Karpas-422 (cell line): ENCODE measurements around the gene PRELID3B. TPM values are rescaled to one million over a fixed set of nuclear protein-coding genes. Genes with fewer than 3 reads are reported as not detected.

Experiments
- DNase-seq: peaks from one replicate; pipeline ENCODE4 v3.0.0-alpha.2; 2015
- H2AFZ ChIP-seq: fragments of 200-600 bp; sonication (generic); 2 replicates; pipeline ENCODE4 v1.6.1; 2014; ENCODE audit warnings: antibody characterized with exemption, low read length, mixed read lengths
- H3K27ac ChIP-seq: fragments of 200-600 bp; sonication (generic); 2 replicates; pipeline ENCODE4 v1.5.1; 2014; ENCODE audit warnings: mild to moderate bottlenecking, low read length, moderate library complexity
- H3K27me3 ChIP-seq: fragments of 200-600 bp; sonication (generic); 2 replicates; pipeline ENCODE4 v1.6.1; 2014; ENCODE audit warnings: low read length, mixed read lengths
- H3K36me3 ChIP-seq: fragments of 200-600 bp; sonication (generic); 2 replicates; pipeline ENCODE4 v1.6.1; 2014; ENCODE audit warnings: low read length, mixed read lengths; ENCODE audit not compliant: insufficient read depth
- H3K4me1 ChIP-seq: fragments of 200-600 bp; sonication (generic); 2 replicates; pipeline ENCODE4 v1.6.1; 2014; ENCODE audit warnings: mild to moderate bottlenecking, low read length, mixed read lengths
- H3K4me2 ChIP-seq: fragments of 200-600 bp; sonication (generic); 2 replicates; pipeline ENCODE4 v1.6.1; 2014; ENCODE audit warnings: low read length, low read depth, mild to moderate bottlenecking; ENCODE audit not compliant: poor library complexity, severe bottlenecking
- H3K4me3 ChIP-seq: fragments of 200-600 bp; sonication (generic); 2 replicates; pipeline ENCODE4 v1.5.1; 2014; ENCODE audit warnings: mild to moderate bottlenecking, antibody characterized with exemption, low read length, mixed read lengths
- H3K79me2 ChIP-seq: fragments of 200-600 bp; sonication (generic); 2 replicates; pipeline ENCODE4 v1.6.1; 2014; ENCODE audit warnings: mild to moderate bottlenecking, low read length, mixed read lengths
- H3K9ac ChIP-seq: fragments of 200-600 bp; sonication (generic); 2 replicates; pipeline ENCODE4 v1.6.0; 2014; ENCODE audit warnings: low read length
- H3K9me2 ChIP-seq: fragments of 200-600 bp; sonication (generic), shearing (Covaris generic); replicated peaks from 2 replicates; pipeline ENCODE4 v1.6.0; 2014; ENCODE audit warnings: mild to moderate bottlenecking, low read length, moderate library complexity; ENCODE audit not compliant: insufficient read depth
- H3K9me3 ChIP-seq: fragments of 300-700, 200-600 bp; sonication (generic); 2 replicates; pipeline ENCODE4 v1.6.1; 2014; ENCODE audit warnings: low read length, mixed read lengths
- H4K20me1 ChIP-seq: fragments of 200-600 bp; sonication (generic); 2 replicates; pipeline ENCODE4 v1.6.1; 2014; ENCODE audit warnings: mild to moderate bottlenecking, antibody characterized with exemption, low read length, low read depth; ENCODE audit not compliant: insufficient read depth
- total RNA-seq: library from RNA; depleted of rRNA; stranded (reverse); fragments of >200 nt; shearing (Covaris generic); gene quantifications from 2 replicates; pipeline ENCODE4 v1.2.3, GENCODE V29; 2014; ENCODE audit warnings: low replicate concordance

The PRELID3B gene
- total RNA-seq, 1 experiment from 2014 or later, result 271 TPM

DNA sequence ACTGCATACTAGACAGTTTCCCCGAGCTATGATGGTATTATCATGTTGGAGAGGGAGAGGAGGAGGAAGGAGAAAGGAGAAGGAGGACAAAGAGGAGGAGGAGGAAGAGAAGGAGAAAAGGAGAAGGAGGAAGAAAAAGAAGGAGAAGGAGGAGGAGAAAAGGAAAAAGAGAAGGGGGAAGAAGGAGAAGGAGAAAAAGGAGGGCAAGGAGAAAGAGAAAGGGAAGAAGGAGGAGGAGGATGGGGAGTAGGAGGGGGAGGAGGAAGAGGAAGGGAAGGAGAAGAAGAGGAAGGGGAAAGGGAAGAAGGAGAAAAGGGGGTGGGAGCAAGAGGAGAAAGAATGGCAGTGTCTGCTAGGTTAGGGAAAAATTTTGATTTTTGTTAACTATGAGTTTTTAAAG, 35.1 kb upstream of the PRELID3B start:
- Histone ChIP-seq H3K4me1 (no peaks in the 10 kb centered on the region), H3K79me2 (no peaks in the 10 kb centered on the region), H3K4me3 (no peak overlapping the region), H3K36me3 (no peaks in the 10 kb centered on the region), H3K9me2 (no peaks in the 10 kb centered on the region), H3K9ac (no peak overlapping the region), H4K20me1 (no peaks in the 10 kb centered on the region), H2AFZ (no peak overlapping the region), H3K9me3 (no peaks in the 10 kb centered on the region), H3K27ac (no peak overlapping the region), H3K27me3 (no peaks in the 10 kb centered on the region), H3K4me2 (no peak overlapping the region)
- no peak for DNase-seq

DNA sequence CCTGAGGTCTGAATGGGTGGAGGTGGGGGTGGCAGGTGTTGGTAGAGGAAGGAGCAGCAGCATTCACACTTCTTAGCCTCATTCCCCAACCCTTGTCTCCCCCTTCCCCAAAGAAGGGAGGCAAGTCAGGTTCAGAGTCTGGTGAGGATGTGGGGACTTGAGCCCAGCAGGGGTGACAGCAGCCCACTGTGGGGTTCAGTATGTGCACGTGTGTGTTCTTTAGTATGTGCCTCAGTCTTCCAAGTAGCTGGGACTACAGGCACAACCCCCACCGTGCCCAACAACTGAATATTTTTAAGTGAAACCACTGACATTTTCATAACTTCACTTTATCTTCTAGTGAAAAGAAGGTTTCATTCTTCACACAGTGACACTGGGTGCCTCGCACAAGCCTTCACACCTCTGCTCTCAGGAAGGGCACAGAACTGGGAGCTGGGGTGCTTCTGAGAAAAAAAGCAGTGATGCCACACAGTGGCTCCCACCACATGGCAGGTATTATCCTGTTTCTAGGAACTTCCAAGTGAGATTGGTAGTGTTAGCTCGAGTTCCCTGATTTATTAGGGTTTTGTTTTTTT, 33.4 kb upstream of the PRELID3B start:
- no peaks in the 10 kb centered on the region for H3K9me3 ChIP-seq
- no peak overlapping the region for H2AFZ ChIP-seq
- H3K4me2 ChIP-seq, result no peak overlapping the region
- H3K4me3 ChIP-seq, result no peak overlapping the region
- no peaks in the 10 kb centered on the region for H4K20me1 ChIP-seq
- H3K9ac ChIP-seq, result no peak overlapping the region
- DNase-seq, result no peak
- H3K4me1 ChIP-seq, result no peaks in the 10 kb centered on the region
- H3K9me2 ChIP-seq, result no peaks in the 10 kb centered on the region
- no peaks in the 10 kb centered on the region for H3K79me2 ChIP-seq
- no peaks in the 10 kb centered on the region for H3K36me3 ChIP-seq
- no peaks in the 10 kb centered on the region for H3K27me3 ChIP-seq
- H3K27ac ChIP-seq, result no peak overlapping the region

- no peak overlapping the region for H3K27ac ChIP-seq
- no peak overlapping the region for H3K4me2 ChIP-seq
These were observed 31.9 kb upstream of the PRELID3B start for GRCh38 chr20:59074456-59074855.

GRCh38 chr20:59073582-59073981, 31.0 kb upstream of the PRELID3B start:
- no peak overlapping the region for H2AFZ ChIP-seq
- H3K4me2 ChIP-seq, result no peak overlapping the region
- H3K4me1 ChIP-seq, result no peaks in the 10 kb centered on the region
- H3K9me2 ChIP-seq, result no peaks in the 10 kb centered on the region
- H3K9me3 ChIP-seq, result no peaks in the 10 kb centered on the region
- H3K36me3 ChIP-seq, result no peaks in the 10 kb centered on the region
- no peaks in the 10 kb centered on the region for H4K20me1 ChIP-seq
- no peak overlapping the region for H3K4me3 ChIP-seq
- no peak overlapping the region for H3K9ac ChIP-seq
- H3K27me3 ChIP-seq, result no peaks in the 10 kb centered on the region
- DNase-seq, result no peak
- no peaks in the 10 kb centered on the region for H3K79me2 ChIP-seq
- H3K27ac ChIP-seq, result no peak overlapping the region

More at GRCh38 chr20:59074456-59074855, 31.9 kb upstream of the PRELID3B start:
- Histone ChIP-seq H3K4me1 (no peaks in the 10 kb centered on the region), H3K9me3 (no peaks in the 10 kb centered on the region), H3K9ac (no peak overlapping the region), H2AFZ (no peak overlapping the region), H3K4me3 (no peak overlapping the region), H3K36me3 (no peaks in the 10 kb centered on the region), H4K20me1 (no peaks in the 10 kb centered on the region), H3K9me2 (no peaks in the 10 kb centered on the region), H3K79me2 (no peaks in the 10 kb centered on the region), H3K27me3 (no peaks in the 10 kb centered on the region)
- no peak for DNase-seq

DNA sequence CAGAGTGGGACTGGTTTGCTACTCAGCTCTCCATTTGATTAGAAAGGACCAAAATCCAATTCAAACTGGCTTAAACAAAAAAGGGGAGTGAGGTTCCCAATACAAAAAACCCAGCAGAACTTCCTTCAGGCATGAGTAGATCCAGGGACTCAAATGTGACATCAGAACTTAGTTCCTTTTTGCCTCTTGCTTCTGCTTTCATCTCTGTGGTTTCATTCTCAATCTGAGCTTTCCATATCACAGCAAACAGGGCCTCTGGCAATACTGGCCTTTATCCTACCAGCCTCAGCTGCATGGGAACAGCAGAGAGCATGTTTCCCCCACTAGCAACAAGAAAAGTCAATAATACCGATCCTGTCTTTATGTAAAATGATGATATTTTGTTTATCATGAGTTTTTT, 28.6 kb upstream of the PRELID3B start:
- no peaks in the 10 kb centered on the region for H3K9me2 ChIP-seq
- H3K4me2 ChIP-seq, result no peak overlapping the region
- no peaks in the 10 kb centered on the region for H3K36me3 ChIP-seq
- no peaks in the 10 kb centered on the region for H3K4me1 ChIP-seq
- H3K9me3 ChIP-seq, result no peaks in the 10 kb centered on the region
- H4K20me1 ChIP-seq, result no peaks in the 10 kb centered on the region
- DNase-seq, result no peak
- H3K9ac ChIP-seq, result no peak overlapping the region
- H3K79me2 ChIP-seq, result no peaks in the 10 kb centered on the region
- H3K27me3 ChIP-seq, result no peaks in the 10 kb centered on the region
- no peak overlapping the region for H3K27ac ChIP-seq
- H2AFZ ChIP-seq, result no peak overlapping the region
- H3K4me3 ChIP-seq, result no peak overlapping the region

- H3K27me3 ChIP-seq, result no peaks in the 10 kb centered on the region
- H3K79me2 ChIP-seq, result no peaks in the 10 kb centered on the region
- H3K36me3 ChIP-seq, result no peaks in the 10 kb centered on the region
- no peak overlapping the region for H3K27ac ChIP-seq
- H3K4me3 ChIP-seq, result no peak overlapping the region
- H3K9me3 ChIP-seq, result no peaks in the 10 kb centered on the region
- no peak for DNase-seq
- no peak overlapping the region for H3K9ac ChIP-seq
- no peak overlapping the region for H3K4me2 ChIP-seq
- H4K20me1 ChIP-seq, result no peaks in the 10 kb centered on the region
- no peaks in the 10 kb centered on the region for H3K9me2 ChIP-seq
- H2AFZ ChIP-seq, result no peak overlapping the region
- no peaks in the 10 kb centered on the region for H3K4me1 ChIP-seq
These were observed 26.4 kb upstream of the PRELID3B start for GRCh38 chr20:59069026-59069425.

DNA sequence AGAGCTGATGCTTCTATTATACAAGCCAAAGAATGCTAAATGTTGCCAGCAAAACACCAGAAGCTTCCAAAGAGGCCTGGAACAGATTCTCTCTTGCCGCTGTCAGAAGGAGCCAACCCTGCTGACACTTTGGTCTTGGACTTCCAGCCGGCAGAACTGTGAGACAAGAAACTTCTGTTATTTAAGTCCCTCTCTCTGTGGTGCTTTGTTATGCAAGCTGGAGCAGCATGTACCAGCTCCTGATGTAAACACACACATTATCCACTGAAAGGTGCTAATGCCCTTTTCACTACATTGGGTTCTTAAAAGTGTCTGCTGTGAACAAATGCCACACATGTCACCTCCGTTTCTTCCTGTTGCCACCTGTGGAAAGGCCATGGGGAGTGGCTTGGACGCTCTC, 25.9 kb upstream of the PRELID3B start:
- no peak overlapping the region for H3K4me3 ChIP-seq
- DNase-seq, result no peak
- H3K9me2 ChIP-seq, result no peaks in the 10 kb centered on the region
- H3K36me3 ChIP-seq, result no peaks in the 10 kb centered on the region
- H3K4me1 ChIP-seq, result no peaks in the 10 kb centered on the region
- H3K27me3 ChIP-seq, result no peaks in the 10 kb centered on the region
- H4K20me1 ChIP-seq, result no peaks in the 10 kb centered on the region
- H3K9ac ChIP-seq, result no peak overlapping the region
- H3K4me2 ChIP-seq, result no peak overlapping the region
- no peaks in the 10 kb centered on the region for H3K9me3 ChIP-seq
- H3K79me2 ChIP-seq, result no peaks in the 10 kb centered on the region
- no peak overlapping the region for H3K27ac ChIP-seq
- no peak overlapping the region for H2AFZ ChIP-seq

GRCh38 chr20:59064214-59064722, 21.7 kb upstream of the PRELID3B start:
- Histone ChIP-seq H3K4me2 (no peak overlapping the region), H3K9me3 (no peaks in the 10 kb centered on the region), H3K9ac (no peak overlapping the region), H2AFZ (no peak overlapping the region), H3K4me1 (no peaks in the 10 kb centered on the region), H3K27me3 (no peaks in the 10 kb centered on the region), H3K4me3 (no peak overlapping the region), H3K9me2 (no peaks in the 10 kb centered on the region), H3K27ac (no peak overlapping the region), H3K36me3 (no peaks in the 10 kb centered on the region), H4K20me1 (no peaks in the 10 kb centered on the region), H3K79me2 (no peaks in the 10 kb centered on the region)
- no peak for DNase-seq
